GM19351 (cell line): ENCODE measurements around the gene AP3S1.
"Not testable (repeated sequence)": the region's sequence is repeated elsewhere in the genome, so short reads cannot be mapped to it uniquely, and the experiment has no call there.

Source experiments
- ATAC-seq: cut with Tn5 transposase; IDR thresholded peaks from one replicate; pipeline ENCODE4 v1.9.1; 2021; ENCODE audit warnings: mild to moderate bottlenecking, moderate library complexity; ENCODE audit not compliant: unreplicated experiment

Gene AP3S1

GRCh38 chr5:115841382-115842088, at the start of gene AP3S1, which contains the start of gene ATG12:
TSS of gene AP3S1 (plus strand) at chr5:115841935. CDS start at chr5:115842038, 103 bp downstream.
TSS of gene ATG12 (minus strand) at chr5:115841565. CDS start at chr5:115841552, 13 bp downstream.
- peak; percentile 84 for ATAC-seq

- no peak for ATAC-seq
Measured at GRCh38 chr5:115795700-115796099, 46.0 kb upstream of the AP3S1 start.

- no peak for ATAC-seq
Measured at GRCh38 chr5:115796656-115797055, 45.1 kb upstream of the AP3S1 start.

GRCh38 chr5:115798252-115798651, 43.5 kb upstream of the AP3S1 start:
- no peak for ATAC-seq

GRCh38 chr5:115800108-115800507, 41.6 kb upstream of the AP3S1 start:
- no peak for ATAC-seq

GRCh38 chr5:115801152-115801551, 40.6 kb upstream of the AP3S1 start:
- no peak for ATAC-seq

- no peak for ATAC-seq
Measured at GRCh38 chr5:115801984-115802383, 39.8 kb upstream of the AP3S1 start.

GRCh38 chr5:115806986-115807653, 34.6 kb upstream of the AP3S1 start:
- ATAC-seq = no peak

- no peak for ATAC-seq
Measured at GRCh38 chr5:115807654-115808052, 34.1 kb upstream of the AP3S1 start.

- not testable (repeated sequence) for ATAC-seq
Measured at GRCh38 chr5:115808066-115808465, 33.7 kb upstream of the AP3S1 start.

GRCh38 chr5:115809946-115810345, 31.8 kb upstream of the AP3S1 start:
- ATAC-seq = no peak

- no peak for ATAC-seq
Measured at GRCh38 chr5:115810761-115811160, 31.0 kb upstream of the AP3S1 start.

- ATAC-seq = no peak
Measured at GRCh38 chr5:115811406-115811805, 30.3 kb upstream of the AP3S1 start.

GRCh38 chr5:115812372-115812771, 29.4 kb upstream of the AP3S1 start:
- ATAC-seq = no peak

GRCh38 chr5:115813719-115814118, 28.0 kb upstream of the AP3S1 start:
- ATAC-seq = no peak

GRCh38 chr5:115815006-115815692, 26.6 kb upstream of the AP3S1 start:
- ATAC-seq = no peak

- ATAC-seq = peak; percentile 18
Measured at GRCh38 chr5:115815693-115816225, 26.0 kb upstream of the AP3S1 start.

GRCh38 chr5:115816226-115817081, 25.3 kb upstream of the AP3S1 start, which contains the start of gene CDO1:
TSS of gene CDO1 (minus strand) at chr5:115816659. CDS start at chr5:115816397, 262 bp downstream.
- peak; percentile 59 for ATAC-seq

GRCh38 chr5:115817386-115817785, 24.3 kb upstream of the AP3S1 start:
- ATAC-seq = no peak

GRCh38 chr5:115818821-115819220, 22.9 kb upstream of the AP3S1 start:
- ATAC-seq = no peak
